BE2C (cell line): ENCODE results near the gene MFNG.

Experiments used
- DNase-seq: peaks from one replicate; pipeline ENCODE4 v3.0.0-alpha.2; 2020
- H3K27me3 ChIP-seq: fragments of 250-450 bp; sonication (Bioruptor Pico); 2 replicates; pipeline ENCODE4 v1.5.1; 2020; ENCODE audit warnings: mild to moderate bottlenecking
- H3K36me3 ChIP-seq: fragments of 250-450 bp; sonication (Bioruptor Pico); 2 replicates; pipeline ENCODE4 v1.5.1; 2020; ENCODE audit warnings: mild to moderate bottlenecking
- H3K4me1 ChIP-seq: fragments of 250-450 bp; sonication (Bioruptor Pico); 2 replicates; pipeline ENCODE4 v1.5.1; 2020
- H3K4me3 ChIP-seq: 2 replicates; pipeline ENCODE4 v1.5.1; 2011; ENCODE audit warnings: low read depth, low read length
- H3K9me3 ChIP-seq: fragments of 250-450 bp; sonication (Bioruptor Pico); 2 replicates; pipeline ENCODE4 v1.5.1; 2020
- TF ChIP-seq, protein P1 (sequence below): IDR thresholded peaks from 2 replicates; pipeline ENCODE4 v1.5.1; 2012; ENCODE audit warnings: mild to moderate bottlenecking, low read depth, low read length

The MFNG gene

DNA sequence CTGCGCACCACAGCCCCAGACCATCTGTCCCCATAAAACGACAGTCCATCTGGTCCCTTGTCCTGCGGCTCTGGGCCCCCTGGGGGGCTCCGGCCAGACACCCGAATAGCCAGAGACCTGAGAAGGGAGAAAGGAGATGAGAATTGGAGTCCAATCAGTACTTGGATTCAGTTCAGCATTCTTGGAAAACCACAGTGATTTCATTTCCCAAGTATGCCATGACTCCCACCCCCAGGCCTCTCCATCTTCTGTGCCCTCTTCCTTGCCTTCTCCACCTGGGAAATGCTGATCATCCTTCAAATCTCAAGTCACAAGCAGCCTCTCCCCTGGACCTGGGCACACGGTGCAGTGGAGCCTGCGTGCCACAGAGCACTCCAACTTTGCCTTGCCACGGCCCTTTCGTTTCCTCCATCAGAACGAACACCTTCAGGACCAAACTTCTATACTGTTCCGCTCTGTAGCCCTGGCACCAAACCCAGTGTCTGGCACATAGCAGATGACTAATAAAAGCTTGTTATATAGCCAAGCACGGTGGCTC is 10.9 kb upstream of the MFNG start:
- Histone ChIP-seq H3K4me1 (peaks cover 23% of the 10 kb centered on the region), H3K9me3 (no peaks in the 10 kb centered on the region), H3K27me3 (no peaks in the 10 kb centered on the region), H3K4me3 (no peak overlapping the region), H3K36me3 (no peaks in the 10 kb centered on the region)
- no peak for DNase-seq
- TF ChIP-seq, protein P1, sequence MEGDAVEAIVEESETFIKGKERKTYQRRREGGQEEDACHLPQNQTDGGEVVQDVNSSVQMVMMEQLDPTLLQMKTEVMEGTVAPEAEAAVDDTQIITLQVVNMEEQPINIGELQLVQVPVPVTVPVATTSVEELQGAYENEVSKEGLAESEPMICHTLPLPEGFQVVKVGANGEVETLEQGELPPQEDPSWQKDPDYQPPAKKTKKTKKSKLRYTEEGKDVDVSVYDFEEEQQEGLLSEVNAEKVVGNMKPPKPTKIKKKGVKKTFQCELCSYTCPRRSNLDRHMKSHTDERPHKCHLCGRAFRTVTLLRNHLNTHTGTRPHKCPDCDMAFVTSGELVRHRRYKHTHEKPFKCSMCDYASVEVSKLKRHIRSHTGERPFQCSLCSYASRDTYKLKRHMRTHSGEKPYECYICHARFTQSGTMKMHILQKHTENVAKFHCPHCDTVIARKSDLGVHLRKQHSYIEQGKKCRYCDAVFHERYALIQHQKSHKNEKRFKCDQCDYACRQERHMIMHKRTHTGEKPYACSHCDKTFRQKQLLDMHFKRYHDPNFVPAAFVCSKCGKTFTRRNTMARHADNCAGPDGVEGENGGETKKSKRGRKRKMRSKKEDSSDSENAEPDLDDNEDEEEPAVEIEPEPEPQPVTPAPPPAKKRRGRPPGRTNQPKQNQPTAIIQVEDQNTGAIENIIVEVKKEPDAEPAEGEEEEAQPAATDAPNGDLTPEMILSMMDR: no peak

DNA sequence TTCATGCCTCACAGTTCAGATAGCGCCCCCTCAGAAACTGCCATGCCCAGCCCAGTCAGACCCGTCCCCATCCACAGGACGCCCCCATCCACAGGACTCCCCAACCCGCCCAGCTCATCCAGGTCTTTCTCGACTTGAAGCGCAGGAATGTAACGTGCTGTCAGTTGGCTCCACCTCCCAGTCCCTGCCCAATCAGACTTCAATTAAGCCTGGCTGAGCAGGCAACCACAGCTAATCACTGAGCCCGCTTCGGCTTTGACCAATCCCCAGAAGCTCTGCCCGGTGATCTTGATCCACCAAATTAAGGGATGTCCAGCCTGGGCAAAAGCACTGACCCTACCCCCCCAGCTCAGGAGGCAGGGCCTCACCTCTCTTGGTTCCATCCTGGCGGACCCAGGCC is 10.5 kb upstream of the MFNG start:
- no peak overlapping the region for H3K4me3 ChIP-seq
- no peaks in the 10 kb centered on the region for H3K27me3 ChIP-seq
- peaks cover 18% of the 10 kb centered on the region for H3K4me1 ChIP-seq
- DNase-seq: no peak
- H3K9me3 ChIP-seq: no peaks in the 10 kb centered on the region
- no peaks in the 10 kb centered on the region for H3K36me3 ChIP-seq
- TF ChIP-seq, protein P1: no peak

DNA sequence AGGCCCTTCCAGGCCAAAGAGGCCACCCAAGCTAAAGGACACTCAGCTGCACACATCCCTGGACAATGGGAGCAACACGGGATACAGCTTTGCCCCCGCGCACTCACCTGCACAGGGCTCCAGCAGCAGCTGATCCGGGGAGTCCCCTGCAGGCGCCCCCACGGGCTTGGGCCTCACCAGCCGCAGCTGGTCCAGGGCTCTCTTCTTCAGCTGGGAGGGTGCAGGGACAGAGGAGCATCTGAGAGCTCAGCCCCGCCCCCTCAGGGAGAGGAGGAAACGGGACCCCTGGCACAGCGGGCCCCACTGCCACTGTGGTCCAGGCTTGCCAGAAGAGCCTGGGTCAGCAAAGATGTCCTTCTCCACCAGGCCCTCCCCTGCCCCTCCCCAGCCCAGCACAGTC is 7.8 kb upstream of the MFNG start:
- no peak overlapping the region for H3K4me3 ChIP-seq
- H3K9me3 ChIP-seq: no peaks in the 10 kb centered on the region
- TF ChIP-seq, protein P1: no peak
- DNase-seq: no peak
- no peaks in the 10 kb centered on the region for H3K27me3 ChIP-seq
- peaks cover 5% of the 10 kb centered on the region; the same call in 1 of the 2 replicates for H3K4me1 ChIP-seq
- H3K36me3 ChIP-seq: no peaks in the 10 kb centered on the region

DNA sequence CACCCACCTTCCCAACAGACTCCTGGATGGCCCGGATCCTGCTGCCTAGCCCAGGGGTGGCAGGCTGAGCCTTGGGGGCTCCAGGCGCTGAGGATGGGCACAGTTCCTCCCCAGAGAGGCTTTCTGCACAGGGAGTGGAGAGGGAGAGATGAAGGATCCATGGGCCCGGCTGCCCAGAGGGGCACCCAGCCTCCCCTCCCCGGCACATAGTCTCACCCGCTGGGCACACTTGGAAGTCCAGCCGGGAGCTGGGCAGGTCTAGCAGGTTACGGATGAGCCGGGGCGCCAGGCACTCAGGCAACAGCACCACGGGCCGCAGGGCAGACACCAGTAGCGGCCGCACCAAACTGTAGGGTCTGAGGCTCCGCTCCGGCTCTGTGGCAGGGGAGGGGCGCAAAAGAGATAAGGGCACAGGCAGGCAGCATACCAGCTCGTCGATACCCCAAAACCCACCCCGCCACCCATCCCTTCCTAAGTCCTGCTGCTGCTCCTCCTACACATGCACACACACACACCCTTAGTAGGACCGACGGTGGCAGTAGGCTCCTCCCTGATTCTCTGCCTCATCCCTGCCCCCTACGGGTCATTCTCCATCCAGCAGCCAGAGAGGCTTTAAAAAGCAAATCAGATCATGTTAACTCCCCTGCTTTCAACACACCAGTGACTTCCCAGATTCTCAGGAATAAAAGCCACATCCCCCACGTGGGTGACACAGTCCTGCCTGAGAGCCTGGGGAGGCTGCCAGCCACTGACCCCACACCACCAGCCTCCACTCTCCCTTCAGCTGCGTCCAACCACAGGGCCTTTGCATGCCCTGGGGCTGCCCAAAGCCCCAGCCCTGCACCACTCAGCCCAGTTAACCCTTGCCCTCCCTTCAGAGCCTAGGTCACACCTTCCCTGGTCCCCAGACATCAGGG is 6.5 kb upstream of the MFNG start:
- Histone ChIP-seq H3K4me1 (no peaks in the 10 kb centered on the region; the same call in 1 of the 2 replicates), H3K9me3 (no peaks in the 10 kb centered on the region), H3K4me3 (no peak overlapping the region), H3K27me3 (no peaks in the 10 kb centered on the region), H3K36me3 (no peaks in the 10 kb centered on the region)
- TF ChIP-seq, protein P1: peak; percentile 64
- DNase-seq: peak; percentile 48

DNA sequence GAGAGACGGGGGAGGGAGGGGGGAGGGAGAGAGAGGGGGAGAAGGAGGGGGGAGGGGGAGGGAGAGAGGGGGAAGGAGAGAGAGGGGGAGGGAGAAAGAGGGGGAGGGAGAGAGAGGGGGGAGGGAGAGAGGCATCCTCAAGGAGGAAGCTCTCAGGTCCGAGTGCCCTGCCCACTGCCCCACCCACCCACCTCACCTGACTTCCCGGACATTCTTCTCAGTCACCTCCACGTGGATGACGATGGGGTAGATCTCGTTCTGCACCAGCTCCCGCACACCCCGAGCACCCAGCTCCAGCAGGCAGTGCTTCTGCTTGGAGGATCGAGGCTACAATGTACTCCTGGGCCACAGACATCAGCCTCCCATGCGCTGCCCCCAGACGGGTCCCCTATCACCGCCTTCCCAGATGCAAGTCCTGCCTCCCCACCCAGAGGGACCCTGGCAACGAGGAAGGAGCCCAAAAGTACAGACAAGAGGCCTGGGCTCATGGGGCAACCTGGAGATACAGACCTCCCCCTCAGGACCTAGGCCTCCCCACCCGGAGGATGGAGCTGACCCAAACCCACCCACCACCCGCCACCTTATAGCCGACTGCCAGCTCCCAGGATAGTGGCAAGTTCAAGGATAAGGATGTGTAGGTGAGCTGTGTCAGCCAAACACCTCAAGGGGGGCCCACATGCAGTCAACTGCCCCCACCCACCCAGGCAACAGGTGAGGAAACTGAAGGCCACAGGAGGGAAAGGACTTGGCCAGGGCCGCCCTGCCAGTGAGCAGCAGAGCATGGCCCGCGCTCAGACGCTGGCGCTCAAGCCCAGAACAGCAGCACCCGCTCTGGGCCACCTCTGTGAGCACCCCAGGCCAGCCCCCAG is 5.6 kb upstream of the MFNG start:
- Histone ChIP-seq H3K4me1 (no peaks in the 10 kb centered on the region), H3K36me3 (no peaks in the 10 kb centered on the region), H3K9me3 (no peaks in the 10 kb centered on the region), H3K4me3 (no peak overlapping the region), H3K27me3 (no peaks in the 10 kb centered on the region)
- no peak for DNase-seq
- TF ChIP-seq, protein P1: no peak
